C4-2B (cell line): ENCODE measurements around the gene IL4I1.

Experiments
- H3K27ac ChIP-seq: fragments of 450-650 bp; 2 replicates; pipeline ENCODE4 v1.5.1; 2017
- CTCF ChIP-seq: fragments of 450-650 bp; conservative IDR thresholded peaks from 2 replicates; pipeline ENCODE4 v1.5.1; 2017; ENCODE audit warnings: mild to moderate bottlenecking
- ZFX ChIP-seq: fragments of 450-650 bp; IDR thresholded peaks from 2 replicates; pipeline ENCODE4 v1.6.1; 2017

IL4I1 gene

GRCh38 chr19:49923055-49924003, 26.6 kb upstream of the IL4I1 start:
- TF ChIP-seq CTCF (no peak), ZFX (no peak)
- no peak overlapping the region for H3K27ac ChIP-seq

GRCh38 chr19:49921871-49922795, 25.4 kb upstream of the IL4I1 start:
- H3K27ac ChIP-seq: no peak overlapping the region
- TF ChIP-seq CTCF: no peak
- no peak for TF ChIP-seq ZFX

- H3K27ac ChIP-seq: no peak overlapping the region
- no peak for TF ChIP-seq ZFX
- TF ChIP-seq CTCF: no peak
These were observed 24.1 kb upstream of the IL4I1 start for GRCh38 chr19:49920624-49921363.

- no peak overlapping the region for H3K27ac ChIP-seq
- TF ChIP-seq ZFX (no peak), CTCF (no peak)
These were observed 21.4 kb upstream of the IL4I1 start for GRCh38 chr19:49918089-49918488.

GRCh38 chr19:49916839-49917733, 20.4 kb upstream of the IL4I1 start:
- H3K27ac ChIP-seq: no peak overlapping the region
- TF ChIP-seq CTCF (no peak), ZFX (no peak)

GRCh38 chr19:49915271-49915670, 18.6 kb upstream of the IL4I1 start:
- TF ChIP-seq ZFX (no peak), CTCF (no peak)
- no peak overlapping the region for H3K27ac ChIP-seq
